Tibial nerve (tissue), 3 donors: Measurements from ENCODE around the gene DGLUCY.

Experiments used
- CTCF ChIP-seq, 5 experiments: fragments of 200-600 bp in 3 of 5; fragments of 450-650 bp in 2 of 5; sonication (generic) in 3 of 5; IDR thresholded peaks; one replicate each; pipeline ENCODE4 v1.5.1; 2016 to 2019; ENCODE audit warnings: antibody characterized with exemption in 5 of 5, mild to moderate bottlenecking in 3 of 5, moderate library complexity in 2 of 5
- POLR2A ChIP-seq, 2 donors: fragments of 450-650 bp; IDR thresholded peaks; one replicate each; pipeline ENCODE4 v1.6.1; 2017; ENCODE audit warnings: antibody characterized with exemption in 2 of 2, mild to moderate bottlenecking in 2 of 2, moderate library complexity in 2 of 2

GRCh38 chr14:91113829-91114078 is at the start of gene DGLUCY:
- TF ChIP-seq CTCF (IDR thresholded peaks at IDR 0.05), result no peak
- no peak for TF ChIP-seq POLR2A (IDR thresholded peaks at IDR 0.05)
